DOHH2 (cell line): ENCODE data around the gene VPS37B.

ENCODE experiments used
- EZH2phosphoT487 ChIP-seq: fragments of 200-600 bp; sonication (generic); IDR thresholded peaks from 2 replicates; pipeline ENCODE4 v1.6.1; 2017; ENCODE audit warnings: borderline replicate concordance, mild to moderate bottlenecking, antibody characterized with exemption, low read length, moderate library complexity, mixed read lengths
- TF ChIP-seq, protein P1 (sequence below): fragments of 200-600 bp; sonication (generic); IDR thresholded peaks from one replicate; pipeline ENCODE4 v1.5.1; 2014; ENCODE audit warnings: antibody characterized with exemption, mild to moderate bottlenecking, low read depth, low read length; ENCODE audit not compliant: poor library complexity, severe bottlenecking

DNA sequence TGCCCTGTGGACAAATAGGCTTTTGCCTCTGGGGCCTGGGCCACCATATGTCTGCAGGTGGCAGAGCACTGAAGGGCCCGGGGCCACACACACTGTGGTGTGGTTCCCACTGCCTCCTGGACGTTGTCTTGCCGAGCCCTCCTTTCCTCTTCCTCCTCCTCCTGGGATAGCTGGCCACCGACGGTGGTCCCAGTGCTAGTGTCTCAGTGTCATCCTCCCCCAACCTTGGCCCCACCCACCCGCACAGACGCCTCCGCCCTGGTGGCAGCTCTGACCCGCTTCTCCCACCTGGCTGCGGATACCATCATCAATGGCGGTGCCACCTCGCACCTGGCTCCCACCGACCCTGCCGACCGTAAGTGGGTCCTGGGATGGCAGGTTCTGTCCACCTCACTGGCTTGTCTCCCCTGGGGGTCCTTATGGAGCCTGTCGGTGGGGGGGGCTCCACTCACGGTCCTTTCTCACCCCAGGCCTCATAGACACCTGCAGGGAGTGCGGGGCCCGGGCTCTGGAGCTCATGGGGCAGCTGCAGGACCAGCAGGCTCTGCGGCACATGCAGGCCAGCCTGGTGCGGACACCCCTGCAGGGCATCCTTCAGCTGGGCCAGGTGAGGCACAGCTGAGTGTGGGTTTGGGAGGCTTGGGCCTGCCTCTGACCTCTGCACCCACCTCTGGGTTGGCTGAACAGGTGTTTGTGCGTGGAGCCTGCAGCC lies 37.2 kb downstream of the VPS37B start:
- TF ChIP-seq, protein P1, sequence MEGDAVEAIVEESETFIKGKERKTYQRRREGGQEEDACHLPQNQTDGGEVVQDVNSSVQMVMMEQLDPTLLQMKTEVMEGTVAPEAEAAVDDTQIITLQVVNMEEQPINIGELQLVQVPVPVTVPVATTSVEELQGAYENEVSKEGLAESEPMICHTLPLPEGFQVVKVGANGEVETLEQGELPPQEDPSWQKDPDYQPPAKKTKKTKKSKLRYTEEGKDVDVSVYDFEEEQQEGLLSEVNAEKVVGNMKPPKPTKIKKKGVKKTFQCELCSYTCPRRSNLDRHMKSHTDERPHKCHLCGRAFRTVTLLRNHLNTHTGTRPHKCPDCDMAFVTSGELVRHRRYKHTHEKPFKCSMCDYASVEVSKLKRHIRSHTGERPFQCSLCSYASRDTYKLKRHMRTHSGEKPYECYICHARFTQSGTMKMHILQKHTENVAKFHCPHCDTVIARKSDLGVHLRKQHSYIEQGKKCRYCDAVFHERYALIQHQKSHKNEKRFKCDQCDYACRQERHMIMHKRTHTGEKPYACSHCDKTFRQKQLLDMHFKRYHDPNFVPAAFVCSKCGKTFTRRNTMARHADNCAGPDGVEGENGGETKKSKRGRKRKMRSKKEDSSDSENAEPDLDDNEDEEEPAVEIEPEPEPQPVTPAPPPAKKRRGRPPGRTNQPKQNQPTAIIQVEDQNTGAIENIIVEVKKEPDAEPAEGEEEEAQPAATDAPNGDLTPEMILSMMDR: no peak
- no peak for TF ChIP-seq EZH2phosphoT487
